IPS DF 6.9 (cell line): ENCODE data around the gene GPX6.
"Not testable (repeated sequence)": the region's sequence is repeated elsewhere in the genome, so short reads cannot be mapped to it uniquely, and the experiment has no call there.

Experiments used
- DNase-seq: peaks from one replicate; pipeline ENCODE4 v3.0.0-alpha.2; 2013; ENCODE audit warnings: low read depth, low spot score
- H3K27ac ChIP-seq: one replicate; pipeline ENCODE4 v1.5.1; 2013; ENCODE audit warnings: low read length, control low read depth
- H3K27me3 ChIP-seq: 2 replicates; pipeline ENCODE4 v1.6.1; 2013; ENCODE audit warnings: mild to moderate bottlenecking, low read length; ENCODE audit not compliant: control insufficient read depth, insufficient read depth
- H3K36me3 ChIP-seq: 2 replicates; pipeline ENCODE4 v1.6.1; 2013; ENCODE audit warnings: low read length; ENCODE audit not compliant: control insufficient read depth, insufficient read depth
- H3K4me1 ChIP-seq: 2 replicates; pipeline ENCODE4 v1.6.1; 2013; ENCODE audit warnings: low read length; ENCODE audit not compliant: control insufficient read depth, insufficient read depth
- H3K4me3 ChIP-seq: 2 replicates; pipeline ENCODE4 v1.5.1; 2013; ENCODE audit warnings: mild to moderate bottlenecking, low read length
- H3K9me3 ChIP-seq: 2 replicates; pipeline ENCODE4 v1.6.1; 2013; ENCODE audit warnings: low read length, inconsistent platforms; ENCODE audit not compliant: control insufficient read depth, insufficient read depth
- WGBS: extraction: QIAGEN DNeasy Blood & Tissue Kit; methylation state at CpG from one replicate; pipeline ENCODE4 v1.1.7; 2013; ENCODE audit warnings: mixed read lengths, missing lambda C conversion rate; ENCODE audit not compliant: insufficient read length, insufficient coverage; 5-methylcytosine and 5-hydroxymethylcytosine counted together

Gene GPX6, protein sequence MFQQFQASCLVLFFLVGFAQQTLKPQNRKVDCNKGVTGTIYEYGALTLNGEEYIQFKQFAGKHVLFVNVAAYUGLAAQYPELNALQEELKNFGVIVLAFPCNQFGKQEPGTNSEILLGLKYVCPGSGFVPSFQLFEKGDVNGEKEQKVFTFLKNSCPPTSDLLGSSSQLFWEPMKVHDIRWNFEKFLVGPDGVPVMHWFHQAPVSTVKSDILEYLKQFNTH

DNA sequence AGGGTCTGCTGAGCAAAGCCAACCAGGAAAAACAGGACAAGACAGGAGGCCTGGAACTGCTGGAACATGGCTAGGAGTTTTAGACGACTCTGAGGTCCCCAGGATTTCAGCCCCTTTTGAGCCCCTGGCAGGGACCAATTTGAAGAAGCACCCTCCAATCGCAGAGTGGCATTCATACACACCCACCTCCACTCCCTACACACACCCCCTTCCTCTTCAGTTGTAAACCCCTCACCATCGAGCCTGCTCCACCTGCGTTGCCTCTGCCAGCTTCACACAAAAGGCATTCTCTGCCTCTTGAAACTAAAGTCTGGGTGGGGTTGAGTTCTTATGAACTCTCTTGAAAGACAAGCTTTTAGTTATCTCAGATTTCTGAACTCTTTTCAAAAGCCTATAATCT, at the start of gene GPX6:
Gene GPX6 (minus strand): TSS at position 118 of the 400 bp plus-strand sequence. CDS start 50 bp downstream, at position 68.
- Histone ChIP-seq H3K4me3 (no peak within 1 kb of the TSS), H3K27me3 (no peaks in the 10 kb centered on the region), H3K27ac (no peak within 1 kb of the TSS), H3K9me3 (no peaks in the 10 kb centered on the region), H3K4me1 (no peaks in the 10 kb centered on the region), H3K36me3 (no peaks in the 10 kb centered on the region)
- no CpG with 5 or more reads among the region's 4 CpGs for whole genome bisulfite sequencing
- no peak for DNase-seq

DNA sequence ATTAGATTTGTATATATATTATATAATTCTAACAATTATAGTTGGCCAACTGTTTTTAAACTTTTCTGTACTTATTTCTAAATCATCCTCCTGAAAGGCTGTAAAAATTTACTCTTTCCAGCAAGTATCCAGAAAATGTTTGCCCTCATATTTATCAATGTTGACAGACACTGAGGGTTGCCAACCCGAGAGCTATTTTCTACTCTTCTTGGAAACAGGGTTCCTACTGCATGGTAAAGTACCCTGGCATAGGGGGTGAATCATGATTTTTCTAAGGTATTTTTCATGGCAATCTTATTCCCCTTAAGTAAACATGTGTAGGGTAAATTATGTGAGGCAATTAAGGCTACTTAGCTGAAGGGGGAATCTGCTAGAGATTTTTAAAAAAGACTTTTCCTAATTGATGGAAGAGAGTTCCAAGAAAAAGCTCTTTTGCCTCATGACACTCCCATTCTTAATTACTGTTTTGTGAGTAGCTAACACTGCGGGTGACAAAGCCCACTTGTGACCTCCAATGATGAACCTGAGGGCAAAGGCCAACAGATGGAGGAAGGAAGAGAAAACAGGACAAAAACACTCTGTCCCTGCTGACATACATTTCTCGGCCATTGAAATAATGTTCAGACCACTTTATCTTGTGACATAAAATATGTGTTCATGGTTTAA, 48.0 kb upstream of the GPX6 start:
- no peak for DNase-seq
- WGBS, result no CpG with 5 or more reads among the region's 3 CpGs
- no peaks in the 10 kb centered on the region for H3K4me1 ChIP-seq
- no peak overlapping the region for H3K27ac ChIP-seq
- H3K36me3 ChIP-seq, result no peaks in the 10 kb centered on the region
- H3K4me3 ChIP-seq, result no peak overlapping the region
- no peaks in the 10 kb centered on the region for H3K27me3 ChIP-seq
- no peaks in the 10 kb centered on the region for H3K9me3 ChIP-seq

GRCh38 chr6:28558629-28559028, 43.0 kb upstream of the GPX6 start:
- no peak for DNase-seq
- no peaks in the 10 kb centered on the region for H3K9me3 ChIP-seq
- peaks cover 4% of the 10 kb centered on the region; the same call in 1 of the 2 replicates for H3K4me1 ChIP-seq
- no peaks in the 10 kb centered on the region for H3K27me3 ChIP-seq
- no peaks in the 10 kb centered on the region; the same call in 1 of the 2 replicates for H3K36me3 ChIP-seq
- H3K27ac ChIP-seq, result no peak overlapping the region
- H3K4me3 ChIP-seq, result no peak overlapping the region
- WGBS, result no CpG with 5 or more reads among the region's 3 CpGs

- H3K4me3 ChIP-seq, result no peak overlapping the region
- no peak overlapping the region for H3K27ac ChIP-seq
- no CpG with 5 or more reads among the region's 2 CpGs for WGBS
- no peaks in the 10 kb centered on the region for H3K27me3 ChIP-seq
- no peaks in the 10 kb centered on the region; the same call in 1 of the 2 replicates for H3K36me3 ChIP-seq
- DNase-seq, result no peak
- H3K9me3 ChIP-seq, result no peaks in the 10 kb centered on the region
- H3K4me1 ChIP-seq, result peaks cover 4% of the 10 kb centered on the region; the same call in 1 of the 2 replicates
These were observed 39.5 kb upstream of the GPX6 start for GRCh38 chr6:28555136-28555535.

GRCh38 chr6:28553986-28554881, 38.6 kb upstream of the GPX6 start:
- H3K4me1 ChIP-seq, result peaks cover 4% of the 10 kb centered on the region; the same call in 1 of the 2 replicates
- H3K27ac ChIP-seq, result no peak overlapping the region
- H3K27me3 ChIP-seq, result no peaks in the 10 kb centered on the region
- no peaks in the 10 kb centered on the region for H3K9me3 ChIP-seq
- no peak overlapping the region for H3K4me3 ChIP-seq
- WGBS, result 100% methylated on average over 1 of the region's 25 CpGs
- no peaks in the 10 kb centered on the region; the same call in 1 of the 2 replicates for H3K36me3 ChIP-seq
- DNase-seq, result no peak

DNA sequence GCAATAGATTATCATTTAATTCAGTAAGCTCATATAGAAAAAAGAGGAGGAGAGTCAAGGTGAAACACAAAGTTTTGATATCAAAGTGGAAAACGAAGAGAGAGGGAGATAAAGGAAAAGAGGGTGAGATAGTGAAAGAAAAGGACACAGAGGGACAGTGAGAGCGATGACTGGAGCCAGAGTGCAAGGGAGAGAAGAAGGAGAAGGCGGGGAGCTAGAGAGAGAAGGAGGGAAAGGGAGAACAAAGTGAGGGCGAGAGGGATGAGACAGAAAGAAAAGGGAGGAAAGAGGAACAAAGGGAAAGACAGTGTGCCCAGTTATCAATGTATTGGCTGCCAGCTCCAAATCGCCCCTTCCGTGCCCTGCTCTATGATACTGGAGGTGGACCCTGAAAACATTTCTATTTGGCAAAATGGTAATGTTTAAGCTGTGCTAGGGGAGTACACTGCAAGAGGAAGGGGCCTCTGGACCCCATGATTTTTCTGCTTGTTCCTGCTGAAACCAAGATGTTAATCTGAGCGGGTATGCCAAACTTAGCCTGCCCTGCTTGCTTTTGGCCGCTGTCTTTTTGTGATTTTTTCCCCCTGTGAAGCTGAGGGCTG, 37.9 kb upstream of the GPX6 start:
- H3K27ac ChIP-seq, result no peak overlapping the region
- no peak for DNase-seq
- H3K4me3 ChIP-seq, result no peak overlapping the region
- H3K9me3 ChIP-seq, result no peaks in the 10 kb centered on the region
- WGBS, result 92% methylated on average over 2 of the region's 8 CpGs
- no peaks in the 10 kb centered on the region for H3K27me3 ChIP-seq
- H3K36me3 ChIP-seq, result no peaks in the 10 kb centered on the region; the same call in 1 of the 2 replicates
- peaks cover 4% of the 10 kb centered on the region; the same call in 1 of the 2 replicates for H3K4me1 ChIP-seq

GRCh38 chr6:28551891-28552666, 36.5 kb upstream of the GPX6 start:
- Histone ChIP-seq H3K9me3 (no peaks in the 10 kb centered on the region), H3K4me3 (no peak overlapping the region), H3K36me3 (no peaks in the 10 kb centered on the region; the same call in 1 of the 2 replicates), H3K27me3 (no peaks in the 10 kb centered on the region), H3K4me1 (peaks cover 4% of the 10 kb centered on the region; the same call in 1 of the 2 replicates), H3K27ac (no peak overlapping the region)
- no CpG with 5 or more reads among the region's 4 CpGs for WGBS
- no peak for DNase-seq

DNA sequence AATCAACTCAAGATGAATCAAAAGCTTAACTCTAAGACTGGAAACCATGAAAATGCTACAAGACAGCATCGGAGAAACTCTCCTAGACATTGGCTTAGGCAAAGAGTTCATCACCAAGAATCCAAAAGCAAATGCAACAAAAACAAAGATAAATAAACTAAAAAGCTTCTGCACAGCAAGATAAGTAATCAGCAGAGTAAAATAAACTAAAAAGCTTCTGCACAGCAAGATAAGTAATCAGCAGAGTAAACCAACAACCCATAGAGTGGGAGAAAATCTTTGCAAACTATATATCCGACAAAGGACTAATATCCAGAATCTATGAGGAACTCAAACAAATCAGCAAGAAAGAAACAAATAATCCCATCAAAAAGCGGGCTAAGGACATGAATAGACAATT, 31.4 kb upstream of the GPX6 start:
- H3K4me3 ChIP-seq, H3K36me3 ChIP-seq, H3K4me1 ChIP-seq, DNase-seq, H3K27ac ChIP-seq, H3K9me3 ChIP-seq, H3K27me3 ChIP-seq: not testable (repeated sequence)
- WGBS, result no CpG with 5 or more reads among the region's 3 CpGs

DNA sequence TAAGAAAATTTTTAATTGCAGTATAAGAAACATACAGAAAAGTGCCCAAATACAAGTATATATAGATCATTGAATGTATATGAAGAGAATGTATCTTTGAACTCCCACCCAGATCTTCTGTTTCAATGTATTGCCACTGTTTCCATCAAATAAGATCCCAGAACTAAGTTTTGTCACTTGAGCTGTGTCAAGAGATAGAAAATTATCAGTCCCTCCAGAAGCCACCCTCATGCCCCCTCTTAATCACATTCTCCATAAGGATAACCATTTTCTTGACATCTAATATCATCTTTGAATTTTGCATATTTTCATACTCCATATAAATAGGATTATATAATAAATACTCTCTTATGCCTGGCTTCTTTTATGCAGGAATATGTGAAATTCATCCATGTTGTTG, 30.4 kb upstream of the GPX6 start:
- Histone ChIP-seq H3K27ac (no peak overlapping the region), H3K27me3 (no peaks in the 10 kb centered on the region), H3K9me3 (no peaks in the 10 kb centered on the region), H3K4me3 (no peak overlapping the region), H3K36me3 (no peaks in the 10 kb centered on the region), H3K4me1 (no peaks in the 10 kb centered on the region)
- DNase-seq, result no peak
